HepG2 (cell line): ENCODE measurements around the gene TRMU. TPM values are rescaled to one million over a fixed set of nuclear protein-coding genes. Genes with fewer than 3 reads are reported as not detected.

Experiments
- ADNP ChIP-seq: sonication (generic); formaldehyde crosslinking; IDR thresholded peaks from 2 replicates; pipeline ENCODE4 v1.4.0; 2020; ENCODE audit warnings: missing genetic modification reagents
- ASH2L ChIP-seq: fragments of 300-600, 200-600 bp; sonication (generic); IDR thresholded peaks from 2 replicates; pipeline ENCODE4 v1.7.0; 2017; ENCODE audit warnings: low read depth, mild to moderate bottlenecking, moderate library complexity, mixed read lengths, low read length; ENCODE audit not compliant: insufficient read length
- FOXC1 ChIP-seq: sonication (generic); formaldehyde crosslinking; IDR thresholded peaks from 2 replicates; pipeline ENCODE4 v1.8.0; 2022; ENCODE audit warnings: mild to moderate bottlenecking, missing genetic modification reagents, borderline replicate concordance
- HDAC6 ChIP-seq: fragments of 200-600 bp; sonication (generic); IDR thresholded peaks from 2 replicates; pipeline ENCODE4 v1.7.0; 2017; ENCODE audit warnings: mild to moderate bottlenecking, antibody characterized with exemption, low read length, low read depth
- NAIF1 ChIP-seq: sonication (generic); formaldehyde crosslinking; IDR thresholded peaks from 2 replicates; pipeline ENCODE4 v1.5.0; 2020; ENCODE audit warnings: mild to moderate bottlenecking, missing genetic modification reagents, borderline replicate concordance
- NR2F6 ChIP-seq, 2 experiments: IDR thresholded peaks; 2 replicates each; pipeline ENCODE4 v1.6.1; 2016; ENCODE audit warnings: antibody characterized with exemption in 1 of 2, mild to moderate bottlenecking in 1 of 2
- POLR2G ChIP-seq: fragments of 200-400 bp; formaldehyde crosslinking; IDR thresholded peaks from 2 replicates; pipeline ENCODE4 v1.6.1; 2018; ENCODE audit warnings: mild to moderate bottlenecking, low read depth, low read length, moderate library complexity
- PRDM15 ChIP-seq: sonication (generic); formaldehyde crosslinking; IDR thresholded peaks from 2 replicates; pipeline ENCODE4 v1.4.0; 2020; ENCODE audit warnings: missing genetic modification reagents
- PREB ChIP-seq: sonication (generic); formaldehyde crosslinking; IDR thresholded peaks from 2 replicates; pipeline ENCODE4 v1.4.0; 2020; ENCODE audit warnings: missing genetic modification reagents
- RCOR2 ChIP-seq: IDR thresholded peaks from 2 replicates; pipeline ENCODE4 v1.6.1; 2016; ENCODE audit warnings: missing biosample characterization, missing genetic modification reagents
- SKI ChIP-seq: fragments of 450-650 bp; IDR thresholded peaks from one replicate; pipeline ENCODE4 v1.6.1; 2018; ENCODE audit warnings: mild to moderate bottlenecking; ENCODE audit not compliant: partially characterized antibody
- SOX6 ChIP-seq, 2 experiments: fragments of 450-650 bp in 1 of 2; sonication (generic) in 1 of 2; formaldehyde crosslinking in 1 of 2; IDR thresholded peaks; 2 replicates each; pipeline versions ENCODE4 v1.4.0 to v1.6.1; 2017 to 2020; ENCODE audit warnings: antibody characterized with exemption in 1 of 2, mild to moderate bottlenecking in 1 of 2, missing genetic modification reagents in 1 of 2
- TBX2 ChIP-seq: sonication (generic); formaldehyde crosslinking; IDR thresholded peaks from 2 replicates; pipeline ENCODE4 v1.5.0; 2020; ENCODE audit warnings: missing genetic modification reagents, mild to moderate bottlenecking, borderline replicate concordance
- TCF7 ChIP-seq: sonication (generic); IDR thresholded peaks from 2 replicates; pipeline ENCODE4 v1.6.1; 2016; ENCODE audit warnings: antibody characterized with exemption, low read depth
- ZHX1 ChIP-seq: sonication (generic); formaldehyde crosslinking; IDR thresholded peaks from 2 replicates; pipeline ENCODE4 v1.8.1; 2022; ENCODE audit warnings: low read depth, mild to moderate bottlenecking, missing genetic modification reagents
- ZMAT3 ChIP-seq: sonication (generic); formaldehyde crosslinking; conservative IDR thresholded peaks from 2 replicates; pipeline ENCODE4 v1.7.0; 2021; ENCODE audit warnings: missing genetic modification reagents
- ZNF337 ChIP-seq: sonication (generic); formaldehyde crosslinking; IDR thresholded peaks from 2 replicates; pipeline ENCODE4 v1.5.1; 2020; ENCODE audit warnings: missing genetic modification reagents, low read depth, mild to moderate bottlenecking, borderline replicate concordance
- ZNF484 ChIP-seq: sonication (generic); formaldehyde crosslinking; IDR thresholded peaks from 2 replicates; pipeline ENCODE4 v1.5.1; 2020; ENCODE audit warnings: mild to moderate bottlenecking, low read depth, missing genetic modification reagents, borderline replicate concordance
- polyA plus RNA-seq, 8 experiments: library from polyadenylated mRNA; depleted of rRNA in 3 of 8; stranded (reverse) in 7 of 8; unstranded in 1 of 8; fragments of >200 nt; fragmentation: Illumina TruSeq in 4 of 8; extraction: Trizol in 4 of 8; gene quantifications; 2 replicates each; pipeline versions ENCODE4 v1.2.1 to v1.2.3, GENCODE V29; 2011 to 2016; ENCODE audit warnings: low read depth in 4 of 8, missing spikeins in 1 of 8, mixed read lengths in 1 of 8; ENCODE audit not compliant: insufficient read depth in 1 of 8
- total RNA-seq, 5 experiments: library from RNA; depleted of rRNA; stranded (reverse); fragments of >200 nt; fragmentation: Illumina TruSeq; extraction: Trizol; gene quantifications; 2 replicates each; pipeline ENCODE4 v1.2.3, GENCODE V29; 2016; ENCODE audit warnings: low read depth in 1 of 5
- TF ChIP-seq, protein P1 (sequence below): sonication (generic); formaldehyde crosslinking; IDR thresholded peaks from 2 replicates; pipeline ENCODE4 v1.4.0; 2020; ENCODE audit warnings: missing genetic modification reagents, low read depth, mild to moderate bottlenecking, borderline replicate concordance

TRMU gene
- total and polyA plus RNA-seq, 2 of the 13 experiments (the other 11 are each of a cell fraction or from before 2014, with no cell fraction given) = 31.0 to 50.2 TPM

GRCh38 chr22:46379066-46379930 is 43.8 kb downstream of the TRMU start (continued):
- TF ChIP-seq PRDM15 (CRISPR knock-in tag) = no peak
- no peak for TF ChIP-seq NAIF1
- TF ChIP-seq TCF7 = peak; percentile 46; the same call in 1 of the 2 replicates
- TF ChIP-seq ZHX1 (CRISPR knock-in tag) = 0 out of 2 replicates have a peak, but pooled peaks have one; percentile 35
- peak; percentile 79; the same call in 1 of the 2 replicates for TF ChIP-seq RCOR2 (CRISPR knock-in tag)
- TF ChIP-seq NR2F6 (IDR thresholded peaks at IDR 0.05) = 0 out of 2 replicates have a peak, but pooled peaks have one; percentile 10
- 0 out of 2 replicates have a peak, but pooled peaks have one; percentile 4 for TF ChIP-seq NR2F6 (CRISPR knock-in tag; IDR thresholded peaks at IDR 0.05)
- TF ChIP-seq ZMAT3 (CRISPR knock-in tag) = 0 out of 2 replicates have a peak, but pooled peaks have one; percentile 23
- no peak for TF ChIP-seq SOX6 (IDR thresholded peaks at IDR 0.05)
- peak; percentile 67 for TF ChIP-seq SOX6 (CRISPR knock-in tag; IDR thresholded peaks at IDR 0.05)
- TF ChIP-seq HDAC6 = peak; percentile 51; the same call in 1 of the 2 replicates
- no peak for TF ChIP-seq PREB (CRISPR knock-in tag)
- TF ChIP-seq SKI = no peak
- peak; percentile 61; the same call in 1 of the 2 replicates for TF ChIP-seq ADNP
- no peak for TF ChIP-seq ZNF337 (CRISPR knock-in tag)
- 0 out of 2 replicates have a peak, but pooled peaks have one; percentile 35 for TF ChIP-seq FOXC1 (CRISPR knock-in tag)
- TF ChIP-seq ZNF484 = no peak
- TF ChIP-seq POLR2G = peak; percentile 82
- TF ChIP-seq TBX2 = peak; percentile 65
- TF ChIP-seq ASH2L = peak; percentile 61
- TF ChIP-seq, protein P1, sequence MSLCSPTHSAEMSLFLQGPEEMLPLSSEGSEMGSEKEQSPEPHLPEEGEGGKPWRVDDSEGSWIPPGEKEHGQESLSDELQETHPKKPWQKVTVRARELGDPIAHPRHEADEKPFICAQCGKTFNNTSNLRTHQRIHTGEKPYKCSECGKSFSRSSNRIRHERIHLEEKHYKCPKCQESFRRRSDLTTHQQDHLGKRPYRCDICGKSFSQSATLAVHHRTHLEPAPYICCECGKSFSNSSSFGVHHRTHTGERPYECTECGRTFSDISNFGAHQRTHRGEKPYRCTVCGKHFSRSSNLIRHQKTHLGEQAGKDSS (CRISPR knock-in tag) = no peak
